H9 (cell line): Measurements from ENCODE around the gene JAGN1. TPM values are rescaled to one million over a fixed set of nuclear protein-coding genes. Genes with fewer than 3 reads are reported as not detected.

Source experiments
- DNase-seq: peaks from one replicate; pipeline ENCODE4 v3.0.0-alpha.2; 2017
- H2AFZ ChIP-seq: one replicate; pipeline ENCODE4 v1.6.1; 2013; ENCODE audit warnings: mild to moderate bottlenecking, low read length, control low read depth, moderate library complexity
- H2AK5ac ChIP-seq: 2 replicates; pipeline ENCODE4 v1.6.1; 2013; ENCODE audit warnings: low read length, control low read depth, mixed read lengths; ENCODE audit not compliant: insufficient read length
- H2BK120ac ChIP-seq: one replicate; pipeline ENCODE4 v1.6.1; 2013; ENCODE audit warnings: low read depth, mild to moderate bottlenecking, low read length, control low read depth, inconsistent platforms; ENCODE audit not compliant: poor library complexity, severe bottlenecking
- H2BK12ac ChIP-seq: 2 replicates; pipeline ENCODE4 v1.6.1; 2013; ENCODE audit warnings: low read length, control low read depth, mixed read lengths, low read depth; ENCODE audit not compliant: insufficient read length
- H2BK15ac ChIP-seq: 2 replicates; pipeline ENCODE4 v1.6.1; 2013; ENCODE audit warnings: low read depth, low read length, control low read depth
- H2BK20ac ChIP-seq: one replicate; pipeline ENCODE4 v1.6.1; 2013; ENCODE audit warnings: low read depth, mild to moderate bottlenecking, low read length, control low read depth, inconsistent platforms; ENCODE audit not compliant: poor library complexity, severe bottlenecking
- H2BK5ac ChIP-seq: 2 replicates; pipeline ENCODE4 v1.6.1; 2013; ENCODE audit warnings: low read length, control low read depth, mixed read lengths; ENCODE audit not compliant: insufficient read length
- H3K14ac ChIP-seq: 2 replicates; pipeline ENCODE4 v1.6.1; 2013; ENCODE audit warnings: low read length, control low read depth; ENCODE audit not compliant: insufficient read depth
- H3K18ac ChIP-seq: 2 replicates; pipeline ENCODE4 v1.6.1; 2013; ENCODE audit warnings: low read depth, mild to moderate bottlenecking, mixed read lengths, low read length, control low read depth; ENCODE audit not compliant: insufficient read length
- H3K23ac ChIP-seq: 2 replicates; pipeline ENCODE4 v1.6.1; 2013; ENCODE audit warnings: low read length, control low read depth, mixed read lengths, low read depth; ENCODE audit not compliant: insufficient read length
- H3K23me2 ChIP-seq: 2 replicates; pipeline ENCODE4 v1.6.1; 2013; ENCODE audit warnings: low read depth, mild to moderate bottlenecking, mixed read lengths, low read length, control low read depth; ENCODE audit not compliant: insufficient read length, poor library complexity, severe bottlenecking
- H3K27ac ChIP-seq: 2 replicates; pipeline ENCODE4 v1.5.1; 2013; ENCODE audit warnings: low read length, control low read depth, mixed read lengths, low read depth; ENCODE audit not compliant: insufficient read length
- H3K27me3 ChIP-seq: 2 replicates; pipeline ENCODE4 v1.6.1; 2013; ENCODE audit warnings: low read length, control low read depth, inconsistent platforms; ENCODE audit not compliant: insufficient read depth
- H3K4ac ChIP-seq: 2 replicates; pipeline ENCODE4 v1.6.1; 2013; ENCODE audit warnings: low read depth, mild to moderate bottlenecking, control low read depth, inconsistent platforms, low read length, moderate library complexity
- H3K4me1 ChIP-seq: 2 replicates; pipeline ENCODE4 v1.6.1; 2013; ENCODE audit warnings: low read length, control low read depth, inconsistent platforms; ENCODE audit not compliant: insufficient read depth
- H3K4me2 ChIP-seq: 2 replicates; pipeline ENCODE4 v1.6.1; 2013; ENCODE audit warnings: low read length, control low read depth, mixed read lengths; ENCODE audit not compliant: insufficient read length, insufficient read depth
- H3K56ac ChIP-seq: 2 replicates; pipeline ENCODE4 v1.6.1; 2013; ENCODE audit warnings: low read depth, mild to moderate bottlenecking, mixed read lengths, low read length, control low read depth; ENCODE audit not compliant: insufficient read length
- H3K79me1 ChIP-seq: 2 replicates; pipeline ENCODE4 v1.6.1; 2013; ENCODE audit warnings: low read depth, mild to moderate bottlenecking, moderate library complexity, low read length, control low read depth, inconsistent platforms; ENCODE audit not compliant: insufficient read depth, poor library complexity, severe bottlenecking
- H3K79me2 ChIP-seq: 2 replicates; pipeline ENCODE4 v1.6.1; 2013; ENCODE audit warnings: low read length, control low read depth, inconsistent platforms; ENCODE audit not compliant: insufficient read depth
- H3K9ac ChIP-seq: 2 replicates; pipeline ENCODE4 v1.6.1; 2013; ENCODE audit warnings: low read length, control low read depth, mixed read lengths; ENCODE audit not compliant: insufficient read length; ENCODE audit errors: extremely low read depth
- H3K9me3 ChIP-seq: one replicate; pipeline ENCODE4 v1.6.1; 2013; ENCODE audit warnings: low read depth, low read length, inconsistent platforms; ENCODE audit not compliant: control insufficient read depth
- H3T11ph ChIP-seq: one replicate; pipeline ENCODE4 v1.6.1; 2013; ENCODE audit warnings: mild to moderate bottlenecking, low read length, control low read depth, inconsistent platforms
- H4K20me1 ChIP-seq: one replicate; pipeline ENCODE4 v1.6.1; 2013; ENCODE audit not compliant: control insufficient read depth, insufficient read length, insufficient read depth
- H4K5ac ChIP-seq: 2 replicates; pipeline ENCODE4 v1.6.1; 2013; ENCODE audit warnings: low read depth, mild to moderate bottlenecking, mixed read lengths, low read length, control low read depth; ENCODE audit not compliant: insufficient read length
- H4K8ac ChIP-seq: replicated peaks from 2 replicates; pipeline ENCODE4 v1.6.1; 2013; ENCODE audit warnings: low read length, control low read depth, mixed read lengths, low read depth; ENCODE audit not compliant: insufficient read length
- H4K91ac ChIP-seq: 2 replicates; pipeline ENCODE4 v1.6.1; 2013; ENCODE audit warnings: low read depth, mild to moderate bottlenecking, moderate library complexity, mixed read lengths, low read length, control low read depth; ENCODE audit not compliant: insufficient read length
- H3K27ac Mint-ChIP-seq, 3 experiments: 2 replicates in 2 of 3; 3 replicates in 1 of 3; pipeline ENCODE4 v1.8.0; 2020 to 2021; ENCODE audit warnings: mixed read lengths in 3 of 3, mild to moderate bottlenecking in 1 of 3, moderate library complexity in 1 of 3
- H3K27me3 Mint-ChIP-seq: 2 replicates; pipeline ENCODE4 v1.8.0; 2021; ENCODE audit warnings: low read depth, mild to moderate bottlenecking, moderate library complexity, mixed read lengths
- H3K36me3 Mint-ChIP-seq, 3 experiments: 2 replicates in 2 of 3; 3 replicates in 1 of 3; pipeline ENCODE4 v1.8.0; 2020 to 2021; ENCODE audit warnings: low read depth in 3 of 3, mixed read lengths in 3 of 3; ENCODE audit not compliant: insufficient read depth in 1 of 3
- H3K4me1 Mint-ChIP-seq, 2 experiments: 2 replicates each; pipeline ENCODE4 v1.8.0; 2020; ENCODE audit warnings: mixed read lengths in 2 of 2
- H3K4me3 Mint-ChIP-seq, 2 experiments: 2 replicates in 1 of 2; 3 replicates in 1 of 2; pipeline ENCODE4 v1.8.0; 2020 to 2021; ENCODE audit warnings: mild to moderate bottlenecking in 2 of 2, mixed read lengths in 2 of 2, moderate library complexity in 1 of 2
- H3K9me3 Mint-ChIP-seq, 2 experiments: 2 replicates in 1 of 2; 3 replicates in 1 of 2; pipeline ENCODE4 v1.8.0; 2020; ENCODE audit warnings: mild to moderate bottlenecking in 2 of 2, mixed read lengths in 2 of 2, moderate library complexity in 1 of 2
- WGBS: extraction: QIAGEN DNeasy Blood & Tissue Kit; methylation state at CpG from one replicate; pipeline ENCODE4 v1.1.7; 2013; ENCODE audit warnings: missing lambda C conversion rate, low lambda C conversion rate, mixed read lengths; ENCODE audit not compliant: insufficient read length; ENCODE audit errors: extremely low coverage; 5-methylcytosine and 5-hydroxymethylcytosine counted together
- total RNA-seq: library from RNA; stranded (reverse); gene quantifications from 2 replicates; pipeline ENCODE4 v1.2.1, GENCODE V29; 2021
- TF ChIP-seq, protein P1 (sequence below): fragments of 200-600 bp; sonication (generic); conservative IDR thresholded peaks from 3 replicates; pipeline ENCODE4 v1.8.0; 2021; ENCODE audit warnings: antibody characterized with exemption, mild to moderate bottlenecking

The JAGN1 gene
- total RNA-seq, 1 experiment from 2014 or later, result 33.5 TPM

DNA sequence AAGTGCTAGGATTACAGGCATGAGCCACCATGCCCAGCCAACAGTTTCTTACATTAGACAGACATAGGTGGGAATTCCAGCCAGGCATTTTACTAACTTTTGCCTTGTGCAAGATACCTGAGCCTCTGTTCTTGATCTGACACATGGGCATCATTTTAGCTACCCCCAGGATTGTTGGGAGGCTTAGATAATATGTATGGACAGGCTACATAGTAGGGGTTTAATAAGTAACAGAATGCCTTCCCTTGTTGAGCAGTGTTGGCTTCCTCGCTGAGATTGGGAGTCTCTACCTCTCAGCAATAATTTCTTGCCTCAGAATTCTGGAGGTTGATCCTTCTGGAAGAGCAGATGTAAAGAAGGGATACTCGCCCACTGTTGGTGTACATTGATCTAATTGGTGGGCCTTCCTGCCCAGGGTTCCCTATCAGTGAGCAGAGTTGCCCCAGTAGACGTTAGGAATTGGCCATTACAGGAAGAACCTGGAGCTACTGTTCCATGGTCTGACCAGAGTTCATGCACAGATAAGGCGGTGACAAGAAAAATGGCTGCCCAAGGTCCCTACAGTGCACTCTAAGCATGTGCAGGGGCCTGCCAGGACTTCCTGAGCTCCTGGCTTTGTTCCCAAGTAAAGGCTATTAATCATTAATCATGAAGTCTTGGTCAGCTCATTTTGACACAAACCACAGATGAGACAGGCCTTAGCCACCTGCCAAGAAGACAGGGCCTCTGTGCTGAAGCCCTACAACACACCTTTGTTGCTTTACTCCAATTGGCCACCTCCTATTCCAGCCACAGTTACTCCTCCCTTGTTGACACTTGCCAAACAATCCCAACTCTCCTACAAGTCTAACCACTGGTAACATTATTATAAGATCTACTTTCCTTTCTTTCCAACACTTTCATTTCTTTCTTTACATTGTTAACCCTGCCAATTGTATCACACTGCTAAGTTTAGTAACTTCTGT is 7.3 kb downstream of the JAGN1 start:
- 0 out of 7 replicates have a peak overlapping the region, but pooled peaks of 1 of the 3 experiments have one; percentile 12 for H3K27ac Mint-ChIP-seq
- DNase-seq, result no peak
- Histone ChIP-seq H4K8ac (no peak overlapping the region), H2BK120ac (no peak overlapping the region), H3K4me1 (no peaks in the 10 kb centered on the region), H3K4me2 (no peak overlapping the region), H2BK5ac (no peak overlapping the region), H3K23me2 (no peaks in the 10 kb centered on the region), H2AFZ (no peak overlapping the region), H2BK15ac (no peak overlapping the region), H2BK20ac (no peak overlapping the region), H2BK12ac (no peak overlapping the region), H3K56ac (no peak overlapping the region), H3K4ac (no peak overlapping the region), H3K27me3 (no peaks in the 10 kb centered on the region), H3K9ac (no peak overlapping the region), H3K23ac (no peak overlapping the region), H3K27ac (no peak overlapping the region), H2AK5ac (no peak overlapping the region), H4K91ac (no peak overlapping the region), H3K18ac (no peak overlapping the region), H3K79me2 (no peaks in the 10 kb centered on the region), H3K79me1 (peaks cover 1% of the 10 kb centered on the region), H3T11ph (no peak overlapping the region), H3K9me3 (no peaks in the 10 kb centered on the region), H3K14ac (no peak overlapping the region), H4K5ac (no peak overlapping the region), H4K20me1 (no peaks in the 10 kb centered on the region)
- WGBS, result no CpG with 5 or more reads among the region's 4 CpGs
- H3K27me3 Mint-ChIP-seq, result no peaks in the 10 kb centered on the region
- TF ChIP-seq, protein P1, sequence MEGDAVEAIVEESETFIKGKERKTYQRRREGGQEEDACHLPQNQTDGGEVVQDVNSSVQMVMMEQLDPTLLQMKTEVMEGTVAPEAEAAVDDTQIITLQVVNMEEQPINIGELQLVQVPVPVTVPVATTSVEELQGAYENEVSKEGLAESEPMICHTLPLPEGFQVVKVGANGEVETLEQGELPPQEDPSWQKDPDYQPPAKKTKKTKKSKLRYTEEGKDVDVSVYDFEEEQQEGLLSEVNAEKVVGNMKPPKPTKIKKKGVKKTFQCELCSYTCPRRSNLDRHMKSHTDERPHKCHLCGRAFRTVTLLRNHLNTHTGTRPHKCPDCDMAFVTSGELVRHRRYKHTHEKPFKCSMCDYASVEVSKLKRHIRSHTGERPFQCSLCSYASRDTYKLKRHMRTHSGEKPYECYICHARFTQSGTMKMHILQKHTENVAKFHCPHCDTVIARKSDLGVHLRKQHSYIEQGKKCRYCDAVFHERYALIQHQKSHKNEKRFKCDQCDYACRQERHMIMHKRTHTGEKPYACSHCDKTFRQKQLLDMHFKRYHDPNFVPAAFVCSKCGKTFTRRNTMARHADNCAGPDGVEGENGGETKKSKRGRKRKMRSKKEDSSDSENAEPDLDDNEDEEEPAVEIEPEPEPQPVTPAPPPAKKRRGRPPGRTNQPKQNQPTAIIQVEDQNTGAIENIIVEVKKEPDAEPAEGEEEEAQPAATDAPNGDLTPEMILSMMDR, result no peak
- H3K9me3 Mint-ChIP-seq, result no peaks in the 10 kb centered on the region
- H3K36me3 Mint-ChIP-seq, result peaks cover 9 to 19% (median 19%) of the 10 kb centered on the region in 3 experiments; a peak in 6 of 7 replicates
- H3K4me3 Mint-ChIP-seq, result no peak overlapping the region
- peaks cover 7 to 20% of the 10 kb centered on the region in 2 experiments for H3K4me1 Mint-ChIP-seq
